Esophagus muscularis mucosa (tissue), 3 donors: ENCODE results near the gene ASTN2.

Experiments used
- CTCF ChIP-seq, 3 experiments: fragments of 200-600 bp in 2 of 3; fragments of 450-650 bp in 1 of 3; sonication (generic) in 2 of 3; IDR thresholded peaks; one replicate each; pipeline ENCODE4 v1.5.1; 2017 to 2019; ENCODE audit warnings: antibody characterized with exemption in 3 of 3, mild to moderate bottlenecking in 2 of 3, moderate library complexity in 1 of 3
- POLR2A ChIP-seq: fragments of 450-650 bp; IDR thresholded peaks from one replicate; pipeline ENCODE4 v1.6.1; 2017; ENCODE audit warnings: antibody characterized with exemption, moderate library complexity, mild to moderate bottlenecking, low read depth
- POLR2AphosphoS5 ChIP-seq, 2 donors: sonication (generic); formaldehyde crosslinking; IDR thresholded peaks; one replicate each; pipeline ENCODE4 v1.6.1; 2017; ENCODE audit warnings: antibody characterized with exemption in 2 of 2

GRCh38 chr9:116555556-116556155 is 859.2 kb downstream of the ASTN2 start:
- TF ChIP-seq POLR2AphosphoS5 (IDR thresholded peaks at IDR 0.05) (no peak), POLR2A (no peak), CTCF (IDR thresholded peaks at IDR 0.05) (no peak)
